H1 (cell line): ENCODE measurements around the gene HACE1.

ENCODE experiments used
- TAF1 ChIP-seq: IDR thresholded peaks from 2 replicates; pipeline ENCODE4 v1.6.1; 2011; ENCODE audit warnings: mild to moderate bottlenecking, low read depth, low read length
- TF ChIP-seq, protein P1 (sequence below), 3 experiments: IDR thresholded peaks; 1 replicate in 2 of 3; 2 replicates in 1 of 3; pipeline versions ENCODE4 v1.5.1 to v1.6.1; 2011; ENCODE audit warnings: low read length in 3 of 3, mild to moderate bottlenecking in 3 of 3, inconsistent platforms in 2 of 3, low read depth in 1 of 3, moderate library complexity in 1 of 3; ENCODE audit not compliant: insufficient read depth in 1 of 3; ENCODE audit errors: control extremely low read depth in 1 of 3

- no peak for TF ChIP-seq TAF1
- TF ChIP-seq, protein P1, sequence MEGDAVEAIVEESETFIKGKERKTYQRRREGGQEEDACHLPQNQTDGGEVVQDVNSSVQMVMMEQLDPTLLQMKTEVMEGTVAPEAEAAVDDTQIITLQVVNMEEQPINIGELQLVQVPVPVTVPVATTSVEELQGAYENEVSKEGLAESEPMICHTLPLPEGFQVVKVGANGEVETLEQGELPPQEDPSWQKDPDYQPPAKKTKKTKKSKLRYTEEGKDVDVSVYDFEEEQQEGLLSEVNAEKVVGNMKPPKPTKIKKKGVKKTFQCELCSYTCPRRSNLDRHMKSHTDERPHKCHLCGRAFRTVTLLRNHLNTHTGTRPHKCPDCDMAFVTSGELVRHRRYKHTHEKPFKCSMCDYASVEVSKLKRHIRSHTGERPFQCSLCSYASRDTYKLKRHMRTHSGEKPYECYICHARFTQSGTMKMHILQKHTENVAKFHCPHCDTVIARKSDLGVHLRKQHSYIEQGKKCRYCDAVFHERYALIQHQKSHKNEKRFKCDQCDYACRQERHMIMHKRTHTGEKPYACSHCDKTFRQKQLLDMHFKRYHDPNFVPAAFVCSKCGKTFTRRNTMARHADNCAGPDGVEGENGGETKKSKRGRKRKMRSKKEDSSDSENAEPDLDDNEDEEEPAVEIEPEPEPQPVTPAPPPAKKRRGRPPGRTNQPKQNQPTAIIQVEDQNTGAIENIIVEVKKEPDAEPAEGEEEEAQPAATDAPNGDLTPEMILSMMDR (IDR thresholded peaks at IDR 0.05; ENCODE audit: control extremely low read depth in 1 of 3, insufficient read depth in 1 of 3, low read depth in 1 of 3, low read length in 3 of 3): no peak
These were observed 179.7 kb downstream of the HACE1 start for GRCh38 chr6:104679971-104680370.
